RCC 7860 (cell line): ENCODE data around the gene VSIG10L.

Experiments
- DNase-seq: peaks from one replicate; pipeline ENCODE4 v3.0.0-alpha.2; 2015; ENCODE audit warnings: low spot score
- FAIRE-seq: peaks from 2 replicates; lab custom pipeline; 2012; peaks lifted over from hg19 to GRCh38; lab: Jason Lieb, UNC

VSIG10L gene

DNA sequence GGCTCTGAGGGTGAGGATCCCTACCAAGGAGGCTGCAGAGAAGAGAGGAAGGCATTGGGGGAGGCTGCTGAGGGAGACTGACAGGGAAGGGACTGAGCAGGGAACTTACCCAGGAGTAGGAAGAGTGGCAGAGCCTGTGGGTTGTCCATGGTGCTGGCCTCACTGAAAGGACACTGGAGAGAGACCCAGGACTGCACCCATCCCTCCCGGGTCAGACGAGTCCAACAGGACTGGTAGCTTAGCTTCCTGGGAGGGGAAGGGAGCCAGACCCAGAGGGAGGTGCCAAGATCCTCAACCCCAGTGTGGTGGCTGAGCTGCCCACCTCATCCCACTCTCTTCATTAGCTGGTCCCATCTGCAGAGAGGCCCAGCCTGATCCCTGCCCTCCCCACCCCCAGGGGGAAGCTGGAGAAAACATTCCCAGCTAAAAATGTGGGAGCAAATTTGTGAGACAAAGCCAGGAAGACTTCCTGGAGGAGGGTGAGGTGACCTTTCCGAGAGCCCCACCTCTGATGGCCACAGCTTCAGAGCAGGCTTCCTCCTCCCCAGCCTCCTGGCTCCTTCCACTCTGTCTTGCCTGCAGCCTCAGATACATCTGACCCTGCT, at the start of gene VSIG10L:
Gene VSIG10L, minus strand, starts transcription at position 164 of the 605 bp plus-strand sequence. Its CDS starts 15 bp downstream, at position 149.
- FAIRE-seq = no peak
- DNase-seq = no peak

DNA sequence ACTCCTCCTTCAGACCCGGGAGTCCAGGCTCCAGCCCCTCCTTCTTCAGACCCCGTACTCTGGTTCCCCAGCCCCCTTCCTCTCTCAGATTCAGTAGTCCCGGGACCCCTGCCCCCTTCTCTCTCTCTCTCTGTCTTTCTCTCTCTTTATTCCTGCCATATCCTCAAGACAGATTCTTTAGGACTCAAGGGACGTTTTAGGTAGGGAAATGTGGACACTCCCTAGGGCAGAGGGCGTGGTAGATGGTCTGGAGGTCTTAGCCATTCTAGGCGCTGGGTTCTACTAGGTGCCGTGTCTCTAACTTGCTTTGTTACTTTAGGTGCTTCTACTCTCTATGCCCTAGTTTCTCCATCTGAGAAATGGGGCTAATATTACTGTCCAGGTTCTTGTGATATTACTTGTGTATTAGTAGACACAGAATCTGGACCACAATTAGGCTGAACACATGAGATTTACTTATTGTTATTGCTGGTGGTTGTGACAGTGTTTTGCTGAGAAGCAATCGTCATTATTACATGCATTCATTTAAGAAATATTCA, 49.2 kb upstream of the VSIG10L start:
- FAIRE-seq (no peak), DNase-seq (no peak)

DNA sequence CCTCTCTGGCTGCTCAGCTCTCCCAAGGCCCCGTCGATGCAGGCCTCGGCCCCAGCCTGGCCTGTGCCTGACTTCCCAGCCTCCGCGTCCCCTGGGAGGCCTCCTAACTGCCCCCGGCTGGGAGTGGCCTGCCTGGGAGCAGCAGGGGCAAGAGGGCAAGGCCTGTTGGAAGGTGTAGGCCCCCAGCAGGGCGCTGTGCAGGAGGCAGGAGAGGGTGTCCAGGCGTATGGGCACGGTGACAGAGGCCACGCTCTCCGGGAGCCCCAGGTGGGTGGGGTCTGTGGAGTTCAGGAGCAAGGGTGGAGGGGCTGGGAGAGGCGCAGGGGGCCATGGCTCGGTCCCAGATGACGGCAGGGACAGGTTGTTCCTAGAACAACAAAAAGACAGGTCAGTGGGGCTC, 47.2 kb upstream of the VSIG10L start:
- DNase-seq (no peak), FAIRE-seq (no peak)

DNA sequence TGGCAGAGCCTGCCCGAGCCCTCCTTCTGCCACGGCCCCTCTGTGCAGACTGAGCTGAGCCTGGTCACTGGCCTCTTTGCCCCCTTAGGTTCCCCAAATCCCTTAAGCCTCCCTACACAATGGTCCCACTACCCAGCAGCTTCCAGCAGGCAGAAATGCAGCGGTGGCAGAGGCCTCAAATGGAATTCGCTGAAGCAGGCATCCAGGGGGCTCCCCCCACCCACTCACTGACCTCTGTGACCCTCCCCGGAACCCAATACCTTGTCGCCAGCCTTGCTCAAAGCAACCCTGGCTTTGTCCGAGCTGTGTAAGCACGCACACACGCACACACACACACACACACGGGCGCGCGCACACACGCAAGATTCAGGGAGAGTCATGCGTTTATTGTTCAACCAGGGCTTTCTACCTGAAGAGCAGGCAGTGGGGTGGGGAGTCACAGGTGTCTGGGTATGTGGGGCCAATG, 46.0 kb upstream of the VSIG10L start, which contains the start of gene LIM2:
Gene LIM2, minus strand, starts transcription at position 51 of the 466 bp plus-strand sequence. CDS start 531 bp downstream, outside the sequence.
- FAIRE-seq = no peak
- DNase-seq = no peak

DNA sequence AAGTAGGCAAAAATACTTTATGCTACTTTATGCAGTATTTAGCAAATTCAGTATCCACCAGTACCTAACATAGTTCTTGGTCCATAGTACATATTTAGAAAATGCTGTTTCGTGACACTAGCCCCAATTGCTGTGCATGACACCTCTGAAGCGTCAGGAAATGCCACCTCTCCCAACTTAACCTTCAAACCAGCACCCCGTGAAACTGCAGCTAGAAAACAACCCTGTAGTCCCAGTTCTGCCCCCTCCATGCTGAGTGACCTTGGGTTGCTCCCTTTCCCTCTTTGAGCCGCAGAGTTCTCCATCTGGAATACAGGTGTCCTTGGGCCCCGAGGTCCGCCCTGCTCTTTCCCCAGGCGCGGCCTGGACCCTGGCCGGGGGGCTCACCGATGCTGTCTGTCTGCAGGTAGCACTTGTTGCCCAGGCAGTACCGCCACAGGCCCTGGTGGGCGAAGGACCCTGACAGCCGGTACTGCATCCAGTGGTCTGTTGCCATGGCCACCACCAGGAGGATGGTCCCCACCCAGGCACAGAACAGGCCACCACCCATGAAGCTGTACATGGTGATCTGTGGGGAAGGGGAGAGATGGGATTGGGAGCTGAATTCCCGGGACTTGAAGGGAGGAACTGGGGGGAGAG, 45.1 kb upstream of the VSIG10L start:
- no peak for FAIRE-seq
- no peak for DNase-seq

DNA sequence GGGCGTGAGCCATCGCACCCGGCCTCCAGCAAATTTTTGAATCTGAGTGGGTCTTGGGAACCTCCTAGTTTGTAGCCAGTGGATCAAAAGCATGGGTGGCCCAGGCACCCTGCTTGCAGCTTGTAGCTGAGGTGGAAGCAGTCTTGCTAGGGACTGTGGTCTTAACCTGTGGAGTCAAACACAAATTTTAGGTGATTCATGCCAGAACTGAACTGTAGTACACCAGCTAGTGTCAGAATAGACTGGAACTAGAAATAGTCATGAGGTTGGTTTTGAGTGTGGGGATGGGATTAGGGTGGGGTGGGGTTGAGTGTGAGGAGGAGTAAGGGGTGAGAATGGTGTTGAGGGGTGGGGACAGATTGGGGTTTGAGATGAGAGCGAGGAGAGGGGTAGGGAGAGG, 40.1 kb upstream of the VSIG10L start:
- FAIRE-seq (no peak), DNase-seq (no peak)

DNA sequence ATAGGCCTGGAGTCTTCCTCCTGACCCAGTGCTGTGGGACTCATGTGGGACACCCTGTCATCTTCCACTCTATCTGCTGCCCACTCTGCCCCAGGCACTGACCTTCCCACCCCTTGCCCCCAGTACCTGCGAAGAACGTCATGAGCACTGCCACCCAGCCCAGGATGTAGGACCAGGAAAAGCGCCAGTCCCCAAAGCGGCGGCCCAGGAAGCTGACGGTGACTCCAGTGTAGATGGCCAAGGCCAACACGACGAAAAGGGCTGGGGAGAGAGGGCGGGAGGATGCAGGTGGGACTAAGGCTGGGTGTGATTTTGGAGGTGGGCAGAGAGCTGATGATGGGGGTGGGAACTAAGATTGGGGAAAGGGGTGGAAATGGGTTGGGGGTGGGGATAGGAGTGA, 38.4 kb upstream of the VSIG10L start:
- DNase-seq (no peak), FAIRE-seq (no peak)

DNA sequence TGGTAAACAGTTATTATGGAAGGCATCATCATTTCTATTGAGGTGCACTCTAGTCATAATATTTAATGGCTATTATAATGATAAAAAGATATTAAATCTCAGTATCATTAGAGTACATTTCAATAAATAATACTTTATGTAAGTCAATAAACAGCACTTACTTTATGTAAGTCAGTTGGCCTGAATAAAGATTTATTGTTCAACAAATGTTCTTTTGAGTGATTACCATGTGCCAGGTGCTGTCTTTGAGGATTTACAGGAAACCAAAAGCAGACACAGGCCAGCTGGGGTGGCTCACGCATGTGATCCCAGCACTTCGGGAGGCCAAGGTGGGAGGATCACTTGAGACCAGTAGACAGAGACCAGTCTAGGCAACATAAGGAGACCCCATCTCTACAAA, 35.5 kb upstream of the VSIG10L start:
- FAIRE-seq (no peak), DNase-seq (no peak)

DNA sequence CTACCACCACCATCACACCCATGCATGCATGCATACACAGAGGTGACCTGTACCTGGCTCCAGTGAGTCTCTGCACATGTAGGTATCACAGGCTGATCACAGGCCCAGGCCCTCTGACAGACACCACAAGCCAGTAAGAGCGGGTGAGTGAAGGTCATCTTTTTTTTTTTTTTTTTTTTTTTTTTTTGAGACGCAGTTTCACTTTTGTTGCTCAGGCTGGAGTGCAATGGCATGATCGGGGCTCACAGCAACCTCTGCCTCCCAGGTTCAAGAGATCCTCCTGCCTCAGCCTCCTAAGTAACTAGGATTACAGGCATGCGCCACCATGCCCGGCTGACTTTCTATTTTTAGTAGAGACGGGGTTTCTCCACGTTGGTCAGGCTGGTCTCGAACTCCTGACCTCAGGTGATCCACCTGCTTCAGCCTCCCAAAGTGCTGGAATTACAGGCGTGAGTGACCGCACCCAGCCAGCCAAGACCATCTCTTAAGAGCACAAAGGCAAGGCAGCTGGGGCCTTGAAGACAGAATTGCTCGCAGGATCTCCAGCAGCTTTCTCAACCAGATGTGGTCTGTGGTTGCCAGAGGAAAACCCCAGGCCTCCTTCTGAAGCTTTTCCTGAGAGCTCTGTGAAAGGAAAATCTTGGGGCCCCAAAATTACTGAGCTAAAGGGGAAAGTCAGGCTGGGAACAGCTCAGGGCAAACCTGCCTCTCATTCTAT, 33.7 kb upstream of the VSIG10L start:
- no peak for FAIRE-seq
- DNase-seq = no peak

DNA sequence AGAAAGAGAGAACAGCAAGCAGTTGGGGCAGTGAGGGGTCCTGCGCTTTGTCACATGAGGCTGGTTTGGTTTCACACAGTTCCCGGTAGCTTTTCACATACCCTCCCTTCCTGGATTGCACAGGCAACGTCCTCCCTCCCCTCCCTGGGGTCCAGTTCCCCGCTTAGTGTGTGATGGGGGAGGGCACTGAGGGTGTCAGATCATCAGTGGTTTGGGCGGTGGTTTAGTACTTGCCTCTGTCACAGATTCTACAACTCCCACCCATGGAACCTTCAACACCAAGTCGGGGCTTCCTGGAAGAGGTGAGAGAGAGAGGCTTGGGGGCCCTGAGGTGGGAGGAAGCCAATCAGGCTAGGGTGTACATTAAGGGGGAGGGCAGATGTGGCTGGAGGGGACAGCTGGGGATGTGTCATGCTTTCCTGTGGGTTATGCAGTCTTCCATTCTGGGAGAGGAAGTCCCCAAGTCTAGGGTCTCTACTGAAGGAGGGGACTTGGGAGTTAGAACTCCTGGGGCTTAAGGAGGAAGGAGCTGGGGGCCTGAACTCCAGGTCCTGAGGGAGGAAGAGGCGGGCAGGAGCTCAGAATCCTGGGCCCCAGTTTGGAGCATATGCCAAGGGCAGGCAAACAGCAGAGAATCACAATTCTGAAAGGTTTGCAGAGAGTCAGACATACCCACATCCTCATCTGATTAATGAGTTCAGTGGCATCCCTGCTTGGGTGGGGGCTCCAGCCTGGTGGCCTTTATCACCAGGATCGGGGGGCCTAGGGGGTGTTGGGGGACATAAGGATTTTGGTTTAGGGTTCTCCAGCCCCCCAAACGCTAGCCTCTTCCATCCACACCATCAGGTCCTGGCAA, 30.9 kb upstream of the VSIG10L start, which contains the start of gene NKG7:
Gene NKG7, minus strand, starts transcription at position 6 of the 856 bp plus-strand sequence. CDS start 119 bp downstream, outside the sequence.
- no peak for DNase-seq
- no peak for FAIRE-seq

DNA sequence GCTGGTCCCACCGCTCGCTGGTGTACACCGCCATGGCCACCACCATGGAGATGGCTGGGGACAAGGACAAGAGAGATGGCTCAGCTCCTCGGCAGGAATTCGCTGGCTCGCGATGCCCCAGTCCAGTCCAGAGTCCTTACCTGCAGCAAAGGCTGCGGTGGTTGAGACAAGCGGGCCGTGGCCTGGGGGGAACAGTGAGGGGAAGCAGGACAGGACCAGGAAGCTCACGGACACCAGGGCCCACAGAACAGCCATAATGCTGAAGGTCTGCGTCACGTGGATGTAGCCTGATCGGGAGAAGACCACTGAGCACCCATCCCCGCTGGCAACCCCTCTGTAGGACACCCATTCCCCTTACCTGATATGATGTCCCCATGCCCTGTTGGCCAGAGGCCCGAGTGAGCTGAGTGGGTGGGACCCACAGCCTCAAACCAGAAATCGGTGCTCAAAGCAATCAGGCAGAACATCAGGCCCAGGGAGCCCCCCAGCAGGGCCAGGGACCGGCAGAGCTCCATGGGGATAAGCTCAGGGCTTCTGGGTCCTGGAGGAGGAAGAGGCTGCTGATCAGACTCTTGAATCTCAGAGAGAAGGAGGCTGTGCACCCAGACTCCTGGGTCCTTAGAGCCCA, 30.2 kb upstream of the VSIG10L start:
- no peak for DNase-seq
- no peak for FAIRE-seq

DNA sequence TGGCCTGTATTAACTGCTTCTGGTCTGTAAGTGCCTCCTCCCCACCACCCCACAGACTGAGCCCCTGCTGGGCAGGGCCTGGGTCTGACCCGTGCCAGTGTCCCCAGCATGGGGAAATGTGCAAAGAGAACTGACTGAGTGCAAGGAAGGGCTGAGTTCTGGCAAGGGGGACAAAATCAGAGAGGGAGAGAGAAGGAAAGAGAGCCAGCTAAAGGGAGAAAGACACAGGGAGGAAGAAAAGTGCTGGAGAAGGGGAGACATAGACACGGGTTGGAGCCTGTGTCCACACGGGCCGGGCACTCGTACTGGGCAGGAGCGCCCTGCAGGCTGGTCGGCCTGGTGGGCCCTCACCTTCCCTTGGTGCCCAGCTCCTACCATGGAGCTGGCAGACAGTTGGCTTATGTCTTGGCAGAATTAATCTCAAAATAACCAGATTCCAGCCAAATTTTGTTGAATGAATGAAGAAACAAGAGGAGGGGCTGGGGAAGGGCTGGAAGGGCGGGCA, 29.3 kb upstream of the VSIG10L start:
- FAIRE-seq (no peak), DNase-seq (no peak)

DNA sequence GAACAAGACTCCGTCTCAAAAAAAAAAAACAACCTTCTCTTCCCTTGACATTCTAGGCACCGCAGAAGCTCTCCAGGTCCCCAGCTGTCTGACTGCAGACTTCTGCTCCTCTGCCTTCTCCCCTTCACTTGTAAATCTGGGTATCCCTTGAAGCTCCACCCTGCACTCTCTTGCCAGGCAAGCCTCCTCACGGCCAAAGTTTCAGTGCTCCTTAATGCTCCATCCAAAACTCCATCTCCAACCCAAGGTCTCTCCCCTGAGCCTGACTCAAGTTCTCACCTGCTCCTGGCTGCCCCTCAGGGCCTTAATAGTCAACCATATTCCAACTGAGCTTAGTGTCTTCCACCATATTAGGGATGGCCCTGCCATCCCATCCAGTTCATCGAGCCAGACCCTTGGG, 28.3 kb upstream of the VSIG10L start:
- no peak for FAIRE-seq

DNA sequence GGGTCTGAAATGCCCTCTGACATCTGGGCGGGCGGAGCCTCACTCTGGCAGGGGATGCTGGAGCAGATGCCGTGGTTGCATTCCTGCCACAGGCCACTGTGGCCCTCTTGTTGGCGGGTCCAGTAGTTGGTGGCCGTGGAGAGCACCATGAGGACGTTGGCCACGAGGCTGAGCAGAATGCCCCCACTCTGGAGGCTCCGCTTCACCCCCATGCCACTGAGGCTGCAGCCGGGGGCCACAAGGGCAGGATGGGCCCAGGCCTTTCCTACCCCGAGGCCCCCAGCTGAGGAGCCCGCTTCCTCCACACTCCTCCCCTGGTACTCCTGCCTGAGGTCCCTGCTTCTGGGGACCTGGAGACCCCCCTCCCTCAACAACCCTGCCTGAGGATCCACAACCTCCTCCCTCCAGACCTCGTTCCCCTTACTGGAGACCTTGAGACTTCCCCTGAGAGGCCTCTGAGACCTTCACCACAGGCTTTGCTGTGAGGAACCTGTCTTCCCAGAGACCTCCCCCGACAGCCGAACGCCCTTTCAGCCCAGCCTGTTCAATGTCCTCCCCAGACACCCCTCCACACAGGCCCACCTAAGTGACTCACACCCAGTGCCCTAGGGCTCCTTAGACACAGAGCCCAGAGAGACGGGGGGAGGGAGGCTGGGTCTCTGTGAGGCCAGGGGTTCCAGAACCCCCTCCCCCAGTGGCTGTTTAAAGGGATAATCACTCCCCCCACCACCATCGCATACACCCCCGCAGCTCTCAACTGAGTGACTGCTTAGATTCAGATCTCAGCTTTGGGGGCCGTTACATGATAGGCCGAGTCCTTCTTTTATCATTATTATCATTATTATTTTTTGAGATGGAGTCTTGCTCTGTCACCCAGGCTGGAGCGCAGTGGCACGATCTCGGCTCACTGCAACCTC, 26.7 kb upstream of the VSIG10L start, which contains the start of gene CLDND2:
Gene CLDND2, minus strand, starts transcription at position 638 of the 917 bp plus-strand sequence. Its CDS starts 426 bp downstream, at position 212.
- no peak for FAIRE-seq
- DNase-seq = no peak

More for the DNA sequence above, 28.3 kb upstream of the VSIG10L start:
- DNase-seq = no peak

DNA sequence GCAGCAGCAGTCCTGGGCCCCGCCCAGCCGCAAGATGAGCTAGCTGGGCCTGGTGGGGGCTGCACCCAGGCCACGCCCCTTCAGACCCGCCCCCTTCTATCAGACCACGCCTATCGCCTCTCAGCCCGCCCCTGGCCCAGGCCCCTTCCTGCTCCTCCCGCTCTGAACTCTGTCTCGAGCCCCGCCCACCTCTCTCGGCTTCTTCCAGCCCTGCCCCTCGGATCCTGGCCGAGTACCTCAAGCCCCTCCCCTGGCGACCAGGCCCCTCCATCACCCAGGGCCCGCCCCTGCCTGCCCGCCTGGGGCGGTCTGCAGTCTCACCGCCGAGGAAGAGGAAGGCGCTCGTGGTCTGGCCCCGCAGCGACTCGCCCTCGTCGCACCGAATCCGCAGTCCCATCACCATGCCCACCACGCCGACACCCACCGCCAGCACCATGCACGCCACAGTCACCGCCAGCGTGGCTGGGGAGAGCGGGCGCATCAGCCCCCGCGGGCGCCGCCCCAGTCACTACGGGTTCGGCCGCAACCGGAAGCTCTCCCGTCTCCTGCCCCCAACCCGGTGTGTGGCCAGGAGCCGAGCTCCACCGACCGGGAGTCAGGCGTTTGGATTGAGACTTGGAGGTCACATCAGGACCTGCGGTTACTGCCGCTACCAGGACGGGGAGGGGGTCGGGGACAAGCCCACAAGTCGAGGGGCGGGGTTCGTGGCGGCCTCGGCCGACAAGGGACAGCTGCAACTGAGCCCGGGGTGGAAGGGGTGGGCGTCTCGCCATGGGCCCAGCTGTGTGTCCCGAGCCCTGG, 25.8 kb upstream of the VSIG10L start:
- peak; percentile 87 for FAIRE-seq
- peak; percentile 94 for DNase-seq

DNA sequence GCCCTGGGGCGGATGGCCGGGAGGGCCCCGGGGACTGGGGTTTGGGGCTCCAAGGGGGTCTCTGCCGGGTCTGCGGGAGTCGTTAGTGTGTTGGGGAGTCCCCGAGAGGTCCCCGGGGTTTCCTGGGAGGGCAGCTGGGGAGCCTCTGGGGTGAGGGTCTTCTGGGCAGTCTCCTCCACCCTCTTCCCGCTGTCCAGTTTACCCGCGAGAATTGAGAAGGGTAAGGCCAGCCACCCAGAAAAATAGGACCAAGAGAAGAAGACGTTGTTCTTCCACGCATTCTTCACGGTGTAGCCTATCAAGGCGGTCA, 25.3 kb upstream of the VSIG10L start:
- no peak for DNase-seq
- FAIRE-seq = no peak

DNA sequence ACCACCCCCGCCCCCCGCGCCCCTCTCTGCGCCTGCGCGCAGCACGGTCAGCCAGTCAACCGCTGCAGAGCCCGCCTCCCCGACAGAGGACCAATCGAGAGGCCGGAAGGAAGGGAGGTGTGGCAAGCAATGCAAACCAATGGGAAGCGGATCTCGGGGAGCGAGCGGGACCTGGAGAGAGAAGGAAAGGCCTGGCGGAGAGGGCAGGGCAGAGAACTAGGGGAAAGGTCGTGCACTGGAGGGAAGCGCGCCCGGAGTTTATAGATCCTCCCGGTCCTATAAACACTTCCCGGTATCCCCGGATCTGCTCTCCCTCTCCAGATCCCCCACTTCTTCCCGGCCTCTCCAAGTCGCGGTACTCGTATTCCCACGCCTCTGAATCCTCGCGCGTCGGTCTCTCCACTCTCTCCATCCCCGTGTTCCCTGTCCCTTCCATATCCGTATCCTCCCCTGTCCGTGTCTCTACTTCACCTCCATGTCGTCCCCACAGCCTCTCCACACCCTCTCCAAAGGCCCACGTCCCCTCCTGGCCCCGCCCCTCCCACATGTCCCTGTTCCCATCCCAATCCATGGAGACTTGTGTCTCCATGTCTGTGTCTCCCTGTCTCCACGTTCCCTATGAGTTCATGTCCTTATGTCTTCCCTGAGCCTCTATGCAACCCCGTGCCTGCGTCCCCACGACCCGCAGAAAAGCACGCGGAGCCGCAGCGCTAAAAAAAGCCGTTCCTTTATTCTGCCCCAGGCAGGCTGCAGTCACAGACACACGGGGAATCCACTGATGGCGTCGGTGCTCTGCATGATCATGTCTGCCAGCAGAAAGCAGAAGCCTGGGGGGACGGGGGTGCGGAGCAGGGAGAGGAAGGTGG, 24.7 kb upstream of the VSIG10L start:
- peak; percentile 93 for DNase-seq
- peak; percentile 43 for FAIRE-seq
